Embryonic facial prominence (tissue), 1 donor: Measurements from ENCODE around the gene ARFGEF2.
"Not testable (repeated sequence)": the region's sequence is repeated elsewhere in the genome, so short reads cannot be mapped to it uniquely, and the experiment has no call there.

ENCODE experiments used
- DNase-seq: peaks from one replicate; pipeline ENCODE4 v3.0.0-alpha.2; 2016; ENCODE audit errors: extremely low spot score

The ARFGEF2 gene

GRCh38 chr20:49074521-49074920 lies 153.0 kb downstream of the ARFGEF2 start:
- no peak for DNase-seq

DNA sequence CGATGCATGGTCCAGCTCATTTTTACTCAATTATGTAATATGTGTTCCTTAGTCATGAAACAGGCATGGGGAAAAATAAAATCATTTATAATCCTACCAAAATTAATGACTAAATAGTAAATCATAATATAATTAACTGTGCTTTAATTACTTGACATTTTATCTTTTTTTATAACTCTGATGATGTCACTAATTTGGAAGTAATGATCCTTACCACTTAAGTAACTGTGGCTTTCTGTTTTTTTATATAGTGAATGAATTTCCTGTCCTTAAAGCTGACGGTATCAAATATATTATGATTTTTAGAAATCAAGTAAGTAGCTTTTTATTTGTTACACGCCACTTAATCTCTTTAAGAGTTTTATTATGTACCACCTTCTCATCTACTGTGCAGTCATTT lies 156.8 kb downstream of the ARFGEF2 start:
- DNase-seq = no peak

DNA sequence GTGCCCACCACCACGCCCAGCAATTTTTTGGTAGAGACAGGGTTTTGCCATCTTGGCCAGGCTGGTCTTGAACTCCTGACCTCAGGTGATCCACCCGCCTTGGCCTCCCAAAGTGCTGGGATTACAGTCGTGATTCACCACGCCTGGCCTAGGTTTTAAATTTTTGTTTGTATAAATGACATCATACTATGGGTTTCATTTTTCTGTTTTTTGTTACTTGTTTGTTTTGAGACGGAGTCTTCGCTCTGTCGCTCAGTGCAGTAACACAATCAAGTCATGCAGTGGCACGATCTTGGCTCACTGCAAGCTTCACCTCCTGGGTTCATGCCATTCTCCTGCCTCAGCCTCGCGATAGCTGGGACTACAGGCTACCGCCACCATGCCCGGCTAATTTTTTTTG lies 160.8 kb downstream of the ARFGEF2 start:
- not testable (repeated sequence) for DNase-seq
